NB4 (cell line): ENCODE data around the gene SBNO2.

Experiments
- DNase-seq: peaks from one replicate; pipeline ENCODE4 v3.0.0; 2010; ENCODE audit warnings: low read depth
- H3K4me3 ChIP-seq: one replicate; pipeline ENCODE4 v1.5.1; 2011; ENCODE audit warnings: mild to moderate bottlenecking, low read depth, low read length, moderate library complexity
- MYC ChIP-seq: IDR thresholded peaks from 2 replicates; pipeline ENCODE4 v1.6.1; 2011; ENCODE audit warnings: low read depth, low read length
- POLR2A ChIP-seq: IDR thresholded peaks from 2 replicates; pipeline ENCODE4 v1.6.1; 2011; ENCODE audit warnings: mild to moderate bottlenecking; ENCODE audit not compliant: insufficient read length; ENCODE audit errors: extremely low read depth
- TF ChIP-seq, protein P1 (sequence below): IDR thresholded peaks from 2 replicates; pipeline ENCODE4 v1.6.1; 2011; ENCODE audit warnings: low read depth, low read length
- TF ChIP-seq, protein P2 (sequence below): IDR thresholded peaks from one replicate; pipeline ENCODE4 v1.5.1; 2012; ENCODE audit warnings: low read depth, low read length

Gene SBNO2

DNA sequence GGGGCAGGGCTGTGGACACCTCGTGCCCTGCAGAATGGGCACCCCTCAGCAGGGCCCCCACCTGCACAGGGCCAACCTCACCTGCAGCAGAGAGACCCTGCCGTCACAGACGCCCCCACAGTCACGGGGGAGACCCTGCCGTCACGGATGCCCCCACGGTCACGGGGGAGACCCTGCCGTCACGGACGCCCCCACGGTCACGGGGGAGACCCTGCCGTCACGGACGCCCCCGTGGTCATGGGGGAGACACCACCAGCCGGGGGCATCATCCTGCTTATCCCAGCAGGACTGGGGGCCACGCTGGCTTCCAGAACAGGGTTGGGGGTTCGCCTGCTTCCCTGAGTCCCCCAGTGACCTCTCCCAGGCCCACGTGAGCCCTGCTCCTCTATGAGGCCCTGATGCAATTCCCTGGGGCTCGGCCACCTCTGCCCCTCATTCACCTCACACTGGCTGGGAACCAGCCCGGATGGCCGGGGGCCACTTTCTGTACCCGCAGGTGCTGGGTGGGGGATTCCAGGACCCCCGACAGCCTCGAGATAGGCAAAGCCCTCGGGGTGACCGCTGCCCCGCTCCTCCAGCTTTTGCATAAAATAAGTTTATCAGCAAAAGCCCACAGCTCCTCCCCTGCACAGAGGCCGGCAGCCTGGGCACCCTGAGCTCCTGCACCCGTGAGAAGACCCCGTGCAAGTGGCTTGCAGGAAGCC, 23.6 kb downstream of the SBNO2 start:
- no peak overlapping the region for H3K4me3 ChIP-seq
- TF ChIP-seq, protein P1, sequence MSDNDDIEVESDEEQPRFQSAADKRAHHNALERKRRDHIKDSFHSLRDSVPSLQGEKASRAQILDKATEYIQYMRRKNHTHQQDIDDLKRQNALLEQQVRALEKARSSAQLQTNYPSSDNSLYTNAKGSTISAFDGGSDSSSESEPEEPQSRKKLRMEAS = no peak
- no peak for TF ChIP-seq MYC
- no peak for TF ChIP-seq POLR2A
- no peak for DNase-seq

DNA sequence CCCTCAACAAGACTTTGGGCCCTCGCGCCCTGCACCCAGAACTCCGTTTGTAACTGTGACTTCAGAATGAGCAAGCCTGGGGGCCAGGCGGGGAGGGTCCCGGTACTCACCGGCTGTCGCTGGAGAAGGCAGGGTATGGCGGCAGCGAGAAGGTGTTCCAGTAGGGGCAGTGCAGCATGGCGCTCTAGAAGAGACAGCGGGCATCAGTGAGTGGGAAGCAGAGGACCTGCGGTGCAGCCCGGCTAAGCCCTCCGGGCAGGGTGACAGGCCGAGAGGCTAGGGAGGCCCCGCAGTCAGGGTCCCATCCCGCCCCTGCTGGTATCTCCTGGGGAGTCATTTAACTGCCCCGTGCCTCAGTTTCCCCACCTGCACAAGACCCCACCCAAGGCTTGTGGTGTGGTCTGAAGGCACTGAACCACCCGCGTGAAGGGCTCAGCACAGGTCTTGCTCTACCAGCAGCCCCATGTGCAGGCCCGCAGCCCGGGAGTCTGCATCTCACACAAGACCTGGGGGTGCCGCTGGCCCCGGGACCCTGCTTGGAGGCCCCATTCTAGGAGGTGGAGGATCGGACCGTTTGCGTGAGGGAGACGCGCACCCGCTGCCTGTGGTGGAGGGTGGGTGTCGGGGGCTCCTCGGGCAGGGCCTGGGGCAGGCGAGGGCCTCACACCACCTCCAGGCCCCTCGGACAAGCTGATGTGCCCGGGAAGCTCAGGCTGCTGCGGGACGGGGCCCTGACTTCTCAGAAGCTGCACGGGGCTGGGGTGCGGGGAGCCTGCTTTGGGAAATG, 24.6 kb downstream of the SBNO2 start:
- DNase-seq = no peak
- TF ChIP-seq, protein P1 = no peak
- no peak for TF ChIP-seq MYC
- TF ChIP-seq POLR2A = no peak
- TF ChIP-seq, protein P2, sequence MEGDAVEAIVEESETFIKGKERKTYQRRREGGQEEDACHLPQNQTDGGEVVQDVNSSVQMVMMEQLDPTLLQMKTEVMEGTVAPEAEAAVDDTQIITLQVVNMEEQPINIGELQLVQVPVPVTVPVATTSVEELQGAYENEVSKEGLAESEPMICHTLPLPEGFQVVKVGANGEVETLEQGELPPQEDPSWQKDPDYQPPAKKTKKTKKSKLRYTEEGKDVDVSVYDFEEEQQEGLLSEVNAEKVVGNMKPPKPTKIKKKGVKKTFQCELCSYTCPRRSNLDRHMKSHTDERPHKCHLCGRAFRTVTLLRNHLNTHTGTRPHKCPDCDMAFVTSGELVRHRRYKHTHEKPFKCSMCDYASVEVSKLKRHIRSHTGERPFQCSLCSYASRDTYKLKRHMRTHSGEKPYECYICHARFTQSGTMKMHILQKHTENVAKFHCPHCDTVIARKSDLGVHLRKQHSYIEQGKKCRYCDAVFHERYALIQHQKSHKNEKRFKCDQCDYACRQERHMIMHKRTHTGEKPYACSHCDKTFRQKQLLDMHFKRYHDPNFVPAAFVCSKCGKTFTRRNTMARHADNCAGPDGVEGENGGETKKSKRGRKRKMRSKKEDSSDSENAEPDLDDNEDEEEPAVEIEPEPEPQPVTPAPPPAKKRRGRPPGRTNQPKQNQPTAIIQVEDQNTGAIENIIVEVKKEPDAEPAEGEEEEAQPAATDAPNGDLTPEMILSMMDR = no peak
- H3K4me3 ChIP-seq = no peak overlapping the region

DNA sequence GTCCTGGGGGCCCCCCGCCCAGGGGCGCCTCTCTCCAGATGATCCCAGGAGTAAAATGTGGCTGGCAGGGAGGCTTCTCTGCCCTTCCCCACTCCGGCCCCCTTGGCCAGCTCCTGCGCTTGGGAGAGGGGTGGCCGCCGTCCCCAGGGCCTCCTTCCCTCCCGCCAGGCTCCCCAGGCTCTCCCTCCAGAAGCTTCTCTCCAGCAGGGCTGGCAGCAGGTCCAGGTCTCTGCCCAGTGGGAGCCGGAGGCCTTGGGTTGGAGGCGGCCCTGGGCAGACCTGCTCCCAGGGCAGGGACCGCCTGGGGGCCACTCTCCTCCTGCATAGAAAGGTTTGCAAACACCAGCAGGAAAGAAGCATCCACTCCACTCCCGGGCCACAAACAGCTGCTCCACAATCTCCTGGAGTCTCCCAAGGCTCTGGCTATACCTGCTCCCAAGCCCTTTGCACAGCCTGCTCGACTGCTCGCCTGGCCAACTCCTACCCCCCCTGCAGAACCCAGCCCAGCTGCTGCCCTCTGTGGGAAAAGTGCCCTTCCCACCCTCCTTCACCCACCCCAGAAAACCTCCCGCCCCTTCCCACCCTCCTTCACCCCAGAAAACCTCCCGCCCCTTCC, 26.0 kb downstream of the SBNO2 start:
- no peak for TF ChIP-seq POLR2A
- no peak for TF ChIP-seq MYC
- TF ChIP-seq, protein P1 = no peak
- TF ChIP-seq, protein P2 = no peak
- H3K4me3 ChIP-seq = no peak overlapping the region
- DNase-seq = no peak

DNA sequence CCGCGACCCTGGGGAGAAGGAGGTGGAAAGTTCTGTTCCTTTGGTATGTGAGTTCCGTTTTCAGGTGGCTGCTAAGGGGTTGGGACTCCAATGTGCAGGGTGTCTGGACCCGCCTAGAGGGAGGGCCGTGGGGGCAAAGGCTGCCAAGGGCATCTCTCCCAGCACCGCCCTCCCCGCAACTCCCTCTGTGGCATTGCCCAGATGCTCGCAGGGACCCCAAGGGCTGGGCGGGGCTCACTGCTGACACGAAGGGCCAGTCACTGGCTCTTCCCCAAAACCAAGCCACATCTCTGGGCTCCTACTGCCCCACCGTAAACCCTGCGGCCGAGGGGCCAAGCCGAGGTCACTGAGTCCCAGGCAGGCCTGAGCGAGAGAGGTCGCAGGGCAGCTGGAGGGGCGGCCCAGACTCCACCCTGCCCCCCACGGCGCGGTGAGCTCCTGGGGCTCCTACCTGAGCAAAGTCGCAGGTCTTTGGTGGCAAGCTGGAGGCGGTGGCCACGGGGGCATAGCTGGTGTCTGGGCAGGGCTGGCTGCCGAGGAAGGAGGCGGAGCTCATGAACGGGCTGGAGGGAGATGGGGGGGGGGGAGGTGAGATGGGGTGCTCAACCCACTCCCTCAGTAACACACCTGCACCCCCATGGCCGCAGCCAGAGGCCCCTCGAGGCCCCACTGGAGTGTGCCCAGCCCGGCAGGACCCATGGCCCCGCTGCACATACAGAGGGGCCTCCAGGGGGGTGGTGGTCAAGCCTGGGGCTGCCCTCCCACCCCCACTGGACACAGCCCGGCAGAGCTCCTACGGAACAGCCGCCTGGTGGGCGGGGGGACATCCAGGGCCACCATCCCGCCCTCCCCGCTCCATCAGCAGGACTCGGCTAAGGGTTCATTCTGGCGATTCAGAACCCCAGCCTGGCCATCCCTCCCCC, 26.9 kb downstream of the SBNO2 start:
- H3K4me3 ChIP-seq = no peak overlapping the region
- TF ChIP-seq, protein P1 = no peak
- TF ChIP-seq POLR2A (no peak), MYC (no peak)
- TF ChIP-seq, protein P2 = no peak
- DNase-seq = no peak

DNA sequence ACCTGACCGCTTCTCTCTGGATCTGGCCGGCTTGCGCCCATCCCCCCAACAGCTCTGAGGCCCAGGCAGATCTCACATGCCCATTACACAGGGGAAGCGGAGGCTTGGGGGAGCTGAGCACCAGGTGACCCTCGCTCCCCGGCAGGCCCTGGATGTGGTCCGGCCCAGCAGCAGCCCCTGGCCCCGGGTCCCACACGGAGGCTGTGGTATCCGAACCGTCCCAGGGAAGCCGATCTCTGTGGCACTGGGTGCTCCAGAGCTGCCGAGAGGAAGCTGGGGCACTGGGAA, 27.7 kb downstream of the SBNO2 start:
- no peak overlapping the region for H3K4me3 ChIP-seq
- TF ChIP-seq, protein P1 = no peak
- no peak for TF ChIP-seq MYC
- DNase-seq = no peak

DNA sequence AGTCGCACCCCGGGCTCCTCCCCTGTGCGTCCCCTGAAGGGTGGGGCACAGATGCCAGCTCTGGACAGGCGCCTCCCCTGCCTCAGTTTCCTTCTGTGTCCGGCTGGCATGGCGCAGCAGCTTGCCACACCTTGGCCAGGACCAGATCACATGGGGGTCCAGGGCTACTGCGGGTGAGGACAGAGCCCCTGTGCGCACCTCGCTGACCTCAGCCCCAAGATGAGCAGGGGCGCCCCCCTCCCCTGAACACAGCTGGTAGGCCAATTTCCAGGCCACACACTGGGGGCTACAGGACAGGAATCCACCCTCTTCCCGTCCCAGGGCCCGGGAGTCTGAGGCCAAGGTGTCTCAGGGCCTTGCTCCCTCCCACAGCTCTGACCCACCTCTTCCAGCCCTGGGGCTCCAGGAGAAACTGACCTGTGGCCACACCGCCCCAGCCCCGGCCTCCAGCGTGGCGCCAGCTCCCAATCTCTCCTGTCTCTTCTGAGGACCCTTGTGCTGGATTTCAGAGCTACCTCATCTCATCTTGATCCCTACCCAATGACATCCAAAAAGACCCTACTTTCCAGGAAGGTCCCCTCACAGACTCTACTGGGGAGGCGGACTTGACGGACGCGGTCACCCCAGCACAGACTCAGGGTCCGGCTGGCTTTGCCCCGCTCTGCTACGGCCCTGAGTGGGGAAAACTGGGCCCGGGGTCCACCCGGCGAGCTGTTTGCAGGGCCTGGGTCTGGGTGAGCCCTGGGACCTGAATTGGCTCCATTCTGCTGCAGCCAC, 28.2 kb downstream of the SBNO2 start:
- H3K4me3 ChIP-seq = no peak overlapping the region
- DNase-seq = no peak
- no peak for TF ChIP-seq MYC
- TF ChIP-seq, protein P1 = no peak
